ENCODE results near the gene C5AR2. TPM values are rescaled to one million over a fixed set of nuclear protein-coding genes. Genes with fewer than 3 reads are reported as not detected.

C5AR2 gene
- polyA plus RNA-seq, 1 of the 3 experiments (the other 2 are of a cell fraction): not detected

GRCh38 chr19:47390533-47391488, 58.8 kb downstream of the C5AR2 start:
- 69% methylated on average over 20 of the region's 20 CpGs for WGBS (ENCODE audit: low lambda C conversion rate)
- ChIA-PET CTCF (interaction anchor here (0.6 to 5.1 kb wide), 53 partner anchors 8 to 806 kb away, joined by 3 to 108 read pairs (median 5); partner anchors contain the start of genes DHX34, MEIS3 and NPAS1), POLR2A (no interaction called here)
- Histone ChIP-seq H3K9me3 (no peaks in the 10 kb centered on the region), H4K20me1 (ENCODE audit: insufficient read depth) (no peaks in the 10 kb centered on the region), H3K4me2 (no peak overlapping the region), H3K4me3 (ENCODE audit: low read depth in 2 of 2, low read length in 1 of 2) (no peak overlapping the region; a peak in 1 of 4 replicates), H3K79me2 (ENCODE audit: insufficient read depth) (no peaks in the 10 kb centered on the region), H3F3A (replicated peaks; ENCODE audit: insufficient read depth) (no peaks in the 10 kb centered on the region), H3K27ac (ENCODE audit: low read depth in 2 of 2, low read length in 1 of 2) (no peak overlapping the region), H3K9me2 (no peaks in the 10 kb centered on the region), H2AFZ (ENCODE audit: low read depth) (no peak overlapping the region), H3K27me3 (ENCODE audit: insufficient read depth) (no peaks in the 10 kb centered on the region), H3K4me1 (ENCODE audit: control insufficient read depth in 1 of 2, insufficient read depth in 2 of 2, low read depth in 1 of 2, low read length in 1 of 2) (no peaks in the 10 kb centered on the region), H3K36me3 (replicated peaks in 1 of 2; ENCODE audit: control insufficient read depth in 1 of 2, insufficient read depth in 2 of 2, low read length in 1 of 2) (no peaks in the 10 kb centered on the region), H3K9ac (no peak overlapping the region)
- TF ChIP-seq EP300 (IDR thresholded peaks at IDR 0.05; ENCODE audit: borderline replicate concordance in 1 of 2, low read depth in 1 of 2, low read length in 1 of 2): no peak
- TF ChIP-seq POLR2AphosphoS5 (IDR thresholded peaks at IDR 0.05; ENCODE audit: low read depth, low read length): no peak
- TF ChIP-seq RAD21 (IDR thresholded peaks at IDR 0.05; ENCODE audit: low read length): no peak
- no peak for TF ChIP-seq MAX (IDR thresholded peaks at IDR 0.05; ENCODE audit: low read depth)
- no peak for TF ChIP-seq ZBTB33 (IDR thresholded peaks at IDR 0.05; ENCODE audit: borderline replicate concordance, low read depth)
- TF ChIP-seq REST (IDR thresholded peaks at IDR 0.05; ENCODE audit: low read depth, low read length): no peak
- TF ChIP-seq TCF12 (IDR thresholded peaks at IDR 0.05): no peak
- TF ChIP-seq SIN3A (IDR thresholded peaks at IDR 0.05; ENCODE audit: borderline replicate concordance, low read depth, low read length): no peak
- TF ChIP-seq CHD2 (IDR thresholded peaks at IDR 0.05; ENCODE audit: low read length, partially characterized antibody): no peak
- TF ChIP-seq YY1 (IDR thresholded peaks at IDR 0.05; ENCODE audit: low read depth): no peak
- TF ChIP-seq NFIC (IDR thresholded peaks at IDR 0.05; ENCODE audit: borderline replicate concordance): no peak
- TF ChIP-seq GATA2 (CRISPR knock-in tag; IDR thresholded peaks at IDR 0.05): no peak
- no peak for TF ChIP-seq MXI1 (IDR thresholded peaks at IDR 0.05; ENCODE audit: low read depth, low read length)
- TF ChIP-seq SMC3 (IDR thresholded peaks at IDR 0.05; ENCODE audit: low read depth, low read length): no peak
- no peak for DNase-seq

All from SK-N-SH (cell line).